ENCODE data around the gene HSBP1. TPM values are rescaled to one million over a fixed set of nuclear protein-coding genes. Genes with fewer than 3 reads are reported as not detected.

The HSBP1 gene
- total RNA-seq = 18.8 and 25.0 TPM in 2 replicates

- no peak for TF ChIP-seq CTCF (IDR thresholded peaks at IDR 0.05; ENCODE audit: extremely low read depth, low read depth, low read length)
- peaks cover 45% of the 10 kb centered on the region for H3K79me2 ChIP-seq (ENCODE audit: insufficient read depth, low read length)
- no peaks in the 10 kb centered on the region for H3K9me3 ChIP-seq (ENCODE audit: low read depth, low read length)
- peaks cover 18% of the 10 kb centered on the region for H3K4me1 ChIP-seq (ENCODE audit: insufficient read depth, low read length)
- peak within 1 kb of the TSS; percentile 99 for H3K4me2 ChIP-seq (ENCODE audit: insufficient read depth, low read length)
- peaks cover 13% of the 10 kb centered on the region for H4K20me1 ChIP-seq (ENCODE audit: insufficient read depth, low read length)
- peak within 1 kb of the TSS; percentile 94 for H3K4me3 ChIP-seq (ENCODE audit: insufficient read depth, low read length)
- peak within 1 kb of the TSS; percentile 95 for H2AFZ ChIP-seq (ENCODE audit: low read length)
- peaks cover 21% of the 10 kb centered on the region for H3K36me3 ChIP-seq (ENCODE audit: insufficient read depth, low read length)
- no peaks in the 10 kb centered on the region for H3K27me3 ChIP-seq (ENCODE audit: insufficient read depth, low read length)
- DNase-seq (ENCODE audit: insufficient read length, low spot score, missing footprints) = peak; percentile 98
- H3K27ac ChIP-seq (ENCODE audit: low read depth, low read length) = peak within 1 kb of the TSS; percentile 54
These were observed at the start of gene HSBP1 for GRCh38 chr16:83807710-83808572. HSBP1 (plus strand) TSS chr16:83807978; CDS start chr16:83808077, 99 bp downstream.

GRCh38 chr16:83762141-83762991, 45.4 kb upstream of the HSBP1 start:
- no peak overlapping the region for H2AFZ ChIP-seq (ENCODE audit: low read length)
- no peaks in the 10 kb centered on the region for H3K79me2 ChIP-seq (ENCODE audit: insufficient read depth, low read length)
- H3K4me1 ChIP-seq (ENCODE audit: insufficient read depth, low read length) = no peaks in the 10 kb centered on the region
- H3K4me3 ChIP-seq (ENCODE audit: insufficient read depth, low read length) = no peak overlapping the region
- H3K36me3 ChIP-seq (ENCODE audit: insufficient read depth, low read length) = no peaks in the 10 kb centered on the region
- no peaks in the 10 kb centered on the region for H4K20me1 ChIP-seq (ENCODE audit: insufficient read depth, low read length)
- H3K9me3 ChIP-seq (ENCODE audit: low read depth, low read length) = no peaks in the 10 kb centered on the region
- no peaks in the 10 kb centered on the region for H3K27me3 ChIP-seq (ENCODE audit: insufficient read depth, low read length)
- DNase-seq (ENCODE audit: insufficient read length, low spot score, missing footprints) = no peak
- H3K27ac ChIP-seq (ENCODE audit: low read depth, low read length) = no peak overlapping the region
- H3K4me2 ChIP-seq (ENCODE audit: insufficient read depth, low read length) = no peak overlapping the region
- TF ChIP-seq CTCF (IDR thresholded peaks at IDR 0.05; ENCODE audit: extremely low read depth, low read depth, low read length) = no peak

- Histone ChIP-seq H3K79me2 (ENCODE audit: insufficient read depth, low read length) (no peaks in the 10 kb centered on the region), H3K4me3 (ENCODE audit: insufficient read depth, low read length) (no peak overlapping the region), H4K20me1 (ENCODE audit: insufficient read depth, low read length) (no peaks in the 10 kb centered on the region), H3K36me3 (ENCODE audit: insufficient read depth, low read length) (no peaks in the 10 kb centered on the region), H3K9me3 (ENCODE audit: low read depth, low read length) (no peaks in the 10 kb centered on the region), H3K27me3 (ENCODE audit: insufficient read depth, low read length) (no peaks in the 10 kb centered on the region), H3K4me1 (ENCODE audit: insufficient read depth, low read length) (no peaks in the 10 kb centered on the region), H2AFZ (ENCODE audit: low read length) (no peak overlapping the region), H3K27ac (ENCODE audit: low read depth, low read length) (no peak overlapping the region), H3K4me2 (ENCODE audit: insufficient read depth, low read length) (no peak overlapping the region)
- no peak for TF ChIP-seq CTCF (IDR thresholded peaks at IDR 0.05; ENCODE audit: extremely low read depth, low read depth, low read length)
- DNase-seq (ENCODE audit: insufficient read length, low spot score, missing footprints) = no peak
These were observed 44.8 kb upstream of the HSBP1 start for GRCh38 chr16:83762992-83763358.

GRCh38 chr16:83768986-83769385, 38.8 kb upstream of the HSBP1 start:
- Histone ChIP-seq H3K27ac (ENCODE audit: low read depth, low read length) (no peak overlapping the region), H3K4me3 (ENCODE audit: insufficient read depth, low read length) (no peak overlapping the region), H3K79me2 (ENCODE audit: insufficient read depth, low read length) (no peaks in the 10 kb centered on the region)

More at GRCh38 chr16:83768986-83769385, 38.8 kb upstream of the HSBP1 start:
- TF ChIP-seq CTCF (IDR thresholded peaks at IDR 0.05; ENCODE audit: extremely low read depth, low read depth, low read length) = no peak
- no peak overlapping the region for H3K4me2 ChIP-seq (ENCODE audit: insufficient read depth, low read length)
- no peak for DNase-seq (ENCODE audit: insufficient read length, low spot score, missing footprints)
- H3K4me1 ChIP-seq (ENCODE audit: insufficient read depth, low read length) = no peaks in the 10 kb centered on the region
- H2AFZ ChIP-seq (ENCODE audit: low read length) = no peak overlapping the region
- H3K36me3 ChIP-seq (ENCODE audit: insufficient read depth, low read length) = no peaks in the 10 kb centered on the region
- no peaks in the 10 kb centered on the region for H3K27me3 ChIP-seq (ENCODE audit: insufficient read depth, low read length)
- H3K9me3 ChIP-seq (ENCODE audit: low read depth, low read length) = no peaks in the 10 kb centered on the region
- H4K20me1 ChIP-seq (ENCODE audit: insufficient read depth, low read length) = no peaks in the 10 kb centered on the region
